Measurements from ENCODE around the gene CAPN5.

The CAPN5 gene

GRCh38 chr11:77102246-77103210 is 35.8 kb downstream of the CAPN5 start, which contains the start of gene OMP:
OMP (plus strand) TSS chr11:77102840; CDS start chr11:77102840, 0 bp downstream.
- DNase-seq, result no peak

- no peak for DNase-seq
Measured at GRCh38 chr11:77103319-77103718, 36.5 kb downstream of the CAPN5 start.

GRCh38 chr11:77104727-77105126 is 38.0 kb downstream of the CAPN5 start:
- DNase-seq, result no peak

GRCh38 chr11:77106321-77106720 is 39.5 kb downstream of the CAPN5 start:
- DNase-seq, result no peak

- no peak for DNase-seq
Measured at GRCh38 chr11:77106759-77107158, 40.0 kb downstream of the CAPN5 start.

- no peak for DNase-seq
Measured at GRCh38 chr11:77107950-77108349, 41.2 kb downstream of the CAPN5 start.

- no peak for DNase-seq
Measured at GRCh38 chr11:77108436-77108835, 41.7 kb downstream of the CAPN5 start.

GRCh38 chr11:77109236-77110019 is 42.7 kb downstream of the CAPN5 start:
- DNase-seq, result no peak

GRCh38 chr11:77110836-77111235 is 44.1 kb downstream of the CAPN5 start:
- DNase-seq, result no peak

- DNase-seq, result no peak
Measured at GRCh38 chr11:77111277-77111676, 44.5 kb downstream of the CAPN5 start.

GRCh38 chr11:77111946-77112345 is 45.2 kb downstream of the CAPN5 start:
- DNase-seq, result no peak

GRCh38 chr11:77112641-77113381 is 46.0 kb downstream of the CAPN5 start:
- no peak for DNase-seq

GRCh38 chr11:77113382-77114088 is 46.8 kb downstream of the CAPN5 start:
- DNase-seq, result no peak

- DNase-seq, result no peak
Measured at GRCh38 chr11:77114089-77114463, 47.3 kb downstream of the CAPN5 start.

- DNase-seq, result no peak
Measured at GRCh38 chr11:77115181-77115611, 48.4 kb downstream of the CAPN5 start.

GRCh38 chr11:77115956-77116355 is 49.2 kb downstream of the CAPN5 start:
- no peak for DNase-seq

GRCh38 chr11:77117492-77117891 is 50.7 kb downstream of the CAPN5 start:
- DNase-seq, result no peak

- DNase-seq, result no peak
Measured at GRCh38 chr11:77118086-77118485, 51.3 kb downstream of the CAPN5 start.

GRCh38 chr11:77118971-77119370 is 52.2 kb downstream of the CAPN5 start:
- DNase-seq, result no peak

GRCh38 chr11:77119531-77119936 is 52.8 kb downstream of the CAPN5 start:
- no peak for DNase-seq

- no peak for DNase-seq
Measured at GRCh38 chr11:77120571-77120970, 53.8 kb downstream of the CAPN5 start.

GRCh38 chr11:77121096-77121640 is 54.4 kb downstream of the CAPN5 start:
- DNase-seq, result no peak
